ENCODE results near the gene HCK. TPM values are rescaled to one million over a fixed set of nuclear protein-coding genes. Genes with fewer than 3 reads are reported as not detected.

HCK gene
- total RNA-seq, 1 experiment from 2014 or later = 1.3 TPM

DNA sequence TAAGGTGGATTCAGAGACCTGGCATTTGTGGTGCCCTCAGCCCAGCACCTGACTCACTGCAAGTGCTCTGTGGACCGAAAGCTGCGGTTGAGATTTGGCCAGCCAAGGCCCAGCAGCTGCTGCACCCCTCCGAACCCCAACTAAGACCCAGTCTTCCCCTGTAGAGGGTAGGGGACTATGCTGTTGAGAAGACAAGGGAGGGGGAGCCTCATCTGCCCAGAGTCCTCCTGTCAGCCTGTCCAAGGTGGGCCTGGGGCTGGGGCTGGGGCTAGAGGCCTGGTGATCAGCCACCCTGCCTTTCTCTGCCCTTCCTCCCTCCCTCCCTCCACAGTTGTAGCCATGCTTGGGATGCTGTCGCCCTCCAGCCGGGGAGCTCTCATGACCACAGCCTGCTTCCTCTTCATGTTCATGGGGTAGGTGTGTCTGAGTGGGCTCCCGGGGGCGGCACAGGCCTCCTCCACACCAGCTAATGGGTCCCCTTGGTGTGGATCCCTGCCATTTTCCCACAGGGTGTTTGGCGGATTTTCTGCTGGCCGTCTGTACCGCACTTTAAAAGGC is 98.3 kb downstream of the HCK start:
- Mint-ChIP-seq H3K9me3 (no peaks in the 10 kb centered on the region), H3K4me1 (no peaks in the 10 kb centered on the region), H3K36me3 (peaks cover 66% of the 10 kb centered on the region), H3K27me3 (ENCODE audit: low read depth) (no peaks in the 10 kb centered on the region), H3K4me3 (no peak overlapping the region), H3K27ac (no peak overlapping the region)
- TF ChIP-seq ZNF317 (CRISPR knock-in tag; IDR thresholded peaks at IDR 0.05; ENCODE audit: borderline replicate concordance, low read depth) (no peak), SMAD4 (CRISPR knock-in tag; IDR thresholded peaks at IDR 0.05) (no peak)
- TF ChIP-seq, protein P1, sequence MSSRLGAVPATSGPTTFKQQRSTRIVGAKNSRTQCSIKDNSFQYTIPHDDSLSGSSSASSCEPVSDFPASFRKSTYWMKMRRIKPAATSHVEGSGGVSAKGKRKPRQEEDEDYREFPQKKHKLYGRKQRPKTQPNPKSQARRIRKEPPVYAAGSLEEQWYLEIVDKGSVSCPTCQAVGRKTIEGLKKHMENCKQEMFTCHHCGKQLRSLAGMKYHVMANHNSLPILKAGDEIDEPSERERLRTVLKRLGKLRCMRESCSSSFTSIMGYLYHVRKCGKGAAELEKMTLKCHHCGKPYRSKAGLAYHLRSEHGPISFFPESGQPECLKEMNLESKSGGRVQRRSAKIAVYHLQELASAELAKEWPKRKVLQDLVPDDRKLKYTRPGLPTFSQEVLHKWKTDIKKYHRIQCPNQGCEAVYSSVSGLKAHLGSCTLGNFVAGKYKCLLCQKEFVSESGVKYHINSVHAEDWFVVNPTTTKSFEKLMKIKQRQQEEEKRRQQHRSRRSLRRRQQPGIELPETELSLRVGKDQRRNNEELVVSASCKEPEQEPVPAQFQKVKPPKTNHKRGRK (CRISPR knock-in tag; IDR thresholded peaks at IDR 0.05; ENCODE audit: borderline replicate concordance) = no peak
- TF ChIP-seq, protein P2, sequence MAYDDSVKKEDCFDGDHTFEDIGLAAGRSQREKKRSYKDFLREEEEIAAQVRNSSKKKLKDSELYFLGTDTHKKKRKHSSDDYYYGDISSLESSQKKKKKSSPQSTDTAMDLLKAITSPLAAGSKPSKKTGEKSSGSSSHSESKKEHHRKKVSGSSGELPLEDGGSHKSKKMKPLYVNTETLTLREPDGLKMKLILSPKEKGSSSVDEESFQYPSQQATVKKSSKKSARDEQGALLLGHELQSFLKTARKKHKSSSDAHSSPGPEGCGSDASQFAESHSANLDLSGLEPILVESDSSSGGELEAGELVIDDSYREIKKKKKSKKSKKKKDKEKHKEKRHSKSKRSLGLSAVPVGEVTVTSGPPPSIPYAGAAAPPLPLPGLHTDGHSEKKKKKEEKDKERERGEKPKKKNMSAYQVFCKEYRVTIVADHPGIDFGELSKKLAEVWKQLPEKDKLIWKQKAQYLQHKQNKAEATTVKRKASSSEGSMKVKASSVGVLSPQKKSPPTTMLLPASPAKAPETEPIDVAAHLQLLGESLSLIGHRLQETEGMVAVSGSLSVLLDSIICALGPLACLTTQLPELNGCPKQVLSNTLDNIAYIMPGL (CRISPR knock-in tag; IDR thresholded peaks at IDR 0.05) = no peak
- TF ChIP-seq, protein P3, sequence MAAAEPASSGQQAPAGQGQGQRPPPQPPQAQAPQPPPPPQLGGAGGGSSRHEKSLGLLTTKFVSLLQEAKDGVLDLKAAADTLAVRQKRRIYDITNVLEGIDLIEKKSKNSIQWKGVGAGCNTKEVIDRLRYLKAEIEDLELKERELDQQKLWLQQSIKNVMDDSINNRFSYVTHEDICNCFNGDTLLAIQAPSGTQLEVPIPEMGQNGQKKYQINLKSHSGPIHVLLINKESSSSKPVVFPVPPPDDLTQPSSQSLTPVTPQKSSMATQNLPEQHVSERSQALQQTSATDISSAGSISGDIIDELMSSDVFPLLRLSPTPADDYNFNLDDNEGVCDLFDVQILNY (CRISPR knock-in tag; IDR thresholded peaks at IDR 0.05) = no peak
- TF ChIP-seq, protein P4, sequence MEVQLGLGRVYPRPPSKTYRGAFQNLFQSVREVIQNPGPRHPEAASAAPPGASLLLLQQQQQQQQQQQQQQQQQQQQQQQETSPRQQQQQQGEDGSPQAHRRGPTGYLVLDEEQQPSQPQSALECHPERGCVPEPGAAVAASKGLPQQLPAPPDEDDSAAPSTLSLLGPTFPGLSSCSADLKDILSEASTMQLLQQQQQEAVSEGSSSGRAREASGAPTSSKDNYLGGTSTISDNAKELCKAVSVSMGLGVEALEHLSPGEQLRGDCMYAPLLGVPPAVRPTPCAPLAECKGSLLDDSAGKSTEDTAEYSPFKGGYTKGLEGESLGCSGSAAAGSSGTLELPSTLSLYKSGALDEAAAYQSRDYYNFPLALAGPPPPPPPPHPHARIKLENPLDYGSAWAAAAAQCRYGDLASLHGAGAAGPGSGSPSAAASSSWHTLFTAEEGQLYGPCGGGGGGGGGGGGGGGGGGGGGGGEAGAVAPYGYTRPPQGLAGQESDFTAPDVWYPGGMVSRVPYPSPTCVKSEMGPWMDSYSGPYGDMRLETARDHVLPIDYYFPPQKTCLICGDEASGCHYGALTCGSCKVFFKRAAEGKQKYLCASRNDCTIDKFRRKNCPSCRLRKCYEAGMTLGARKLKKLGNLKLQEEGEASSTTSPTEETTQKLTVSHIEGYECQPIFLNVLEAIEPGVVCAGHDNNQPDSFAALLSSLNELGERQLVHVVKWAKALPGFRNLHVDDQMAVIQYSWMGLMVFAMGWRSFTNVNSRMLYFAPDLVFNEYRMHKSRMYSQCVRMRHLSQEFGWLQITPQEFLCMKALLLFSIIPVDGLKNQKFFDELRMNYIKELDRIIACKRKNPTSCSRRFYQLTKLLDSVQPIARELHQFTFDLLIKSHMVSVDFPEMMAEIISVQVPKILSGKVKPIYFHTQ (CRISPR knock-in tag; IDR thresholded peaks at IDR 0.05) = no peak
- TF ChIP-seq, protein P5, sequence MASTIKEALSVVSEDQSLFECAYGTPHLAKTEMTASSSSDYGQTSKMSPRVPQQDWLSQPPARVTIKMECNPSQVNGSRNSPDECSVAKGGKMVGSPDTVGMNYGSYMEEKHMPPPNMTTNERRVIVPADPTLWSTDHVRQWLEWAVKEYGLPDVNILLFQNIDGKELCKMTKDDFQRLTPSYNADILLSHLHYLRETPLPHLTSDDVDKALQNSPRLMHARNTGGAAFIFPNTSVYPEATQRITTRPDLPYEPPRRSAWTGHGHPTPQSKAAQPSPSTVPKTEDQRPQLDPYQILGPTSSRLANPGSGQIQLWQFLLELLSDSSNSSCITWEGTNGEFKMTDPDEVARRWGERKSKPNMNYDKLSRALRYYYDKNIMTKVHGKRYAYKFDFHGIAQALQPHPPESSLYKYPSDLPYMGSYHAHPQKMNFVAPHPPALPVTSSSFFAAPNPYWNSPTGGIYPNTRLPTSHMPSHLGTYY (CRISPR knock-in tag; IDR thresholded peaks at IDR 0.05) = no peak
- DNase-seq (ENCODE audit: low spot score) (no peak), ATAC-seq (no peak)
- CTCF ChIA-PET = no interaction called here
- POLR2A ChIA-PET = no interaction called here

Other genes starting within 250 kb of the HCK start
- 0.11 to 0.28 TPM in 2 of 3 replicates, not detected in the other for gene MYLK2, start 232.9 kb upstream of the HCK start, total RNA-seq (2021)
- gene FOXS1, start 206.6 kb upstream of the HCK start, total RNA-seq (2021) = not detected in 3 replicates
- gene DUSP15, start 181.7 kb upstream of the HCK start, total RNA-seq (2021) = 1.7 to 2.4 TPM (median 2.0 TPM) in 3 replicates
- gene TTLL9, start 181.6 kb upstream of the HCK start, total RNA-seq (2021) = 0.39 TPM in 1 of 3 replicates, not detected in the others
- 16.0 to 17.6 TPM (median 17.2 TPM) in 3 replicates for gene PDRG1, start 100.2 kb upstream of the HCK start, total RNA-seq (2021)
- 2.3 to 2.6 TPM (median 2.5 TPM) in 3 replicates for gene XKR7, start 84.1 kb upstream of the HCK start, total RNA-seq (2021)
- 7.8 to 10.9 TPM (median 9.1 TPM) in 3 replicates for gene CCM2L, start 41.8 kb upstream of the HCK start, total RNA-seq (2021)
- gene TM9SF4, start 57.5 kb downstream of the HCK start, total RNA-seq (2021) = 44.8 to 54.9 TPM (median 50.6 TPM) in 3 replicates
- gene PLAGL2, start 155.5 kb downstream of the HCK start, total RNA-seq (2021) = 21.4 to 22.6 TPM (median 22.6 TPM) in 3 replicates
- 23.4 to 29.4 TPM (median 25.2 TPM) in 3 replicates for gene POFUT1, start 155.6 kb downstream of the HCK start, total RNA-seq (2021)
- 18.2 to 21.5 TPM (median 18.4 TPM) in 3 replicates for gene KIF3B, start 225.4 kb downstream of the HCK start, total RNA-seq (2021)

Data from WTC11 (cell line).